PFSK-1 (cell line): ENCODE measurements around the gene NKX1-2.

ENCODE experiments used
- FOXP2 ChIP-seq: optimal IDR thresholded peaks from 2 replicates; pipeline ENCODE3; 2011; ENCODE audit warnings: borderline replicate concordance, control low read depth, inconsistent platforms; ENCODE audit not compliant: insufficient read depth; ENCODE audit errors: extremely low read length, extremely low read depth
- POLR2AphosphoS5 ChIP-seq: IDR thresholded peaks from 2 replicates; pipeline ENCODE4 v1.6.1; 2012; ENCODE audit warnings: low read depth, mild to moderate bottlenecking, control low read depth, low read length, moderate library complexity
- REST ChIP-seq, 2 experiments: IDR thresholded peaks; 2 replicates each; pipeline versions ENCODE4 v1.6.1 to v1.8.0; 2011 to 2012; ENCODE audit warnings: low read depth in 2 of 2, low read length in 2 of 2, control low read depth in 1 of 2, inconsistent platforms in 1 of 2, mild to moderate bottlenecking in 1 of 2, moderate library complexity in 1 of 2; ENCODE audit not compliant: insufficient read depth in 1 of 2
- SIN3A ChIP-seq: IDR thresholded peaks from 2 replicates; pipeline ENCODE4 v1.6.1; 2012; ENCODE audit warnings: mild to moderate bottlenecking, low read length, moderate library complexity, borderline replicate concordance; ENCODE audit not compliant: insufficient read depth
- TAF1 ChIP-seq: IDR thresholded peaks from 2 replicates; pipeline ENCODE4 v1.6.1; 2012; ENCODE audit warnings: low read length, control low read depth, borderline replicate concordance; ENCODE audit not compliant: insufficient read depth

Gene NKX1-2

GRCh38 chr10:124451276-124451675 lies 1.4 kb upstream of the NKX1-2 start:
- no peak for TF ChIP-seq POLR2AphosphoS5
- TF ChIP-seq FOXP2, result no peak
- no peak for TF ChIP-seq TAF1
- no peak for TF ChIP-seq SIN3A
- TF ChIP-seq REST (IDR thresholded peaks at IDR 0.05; ENCODE audit: insufficient read depth in 1 of 2, low read depth in 2 of 2, low read length in 2 of 2), result no peak

DNA sequence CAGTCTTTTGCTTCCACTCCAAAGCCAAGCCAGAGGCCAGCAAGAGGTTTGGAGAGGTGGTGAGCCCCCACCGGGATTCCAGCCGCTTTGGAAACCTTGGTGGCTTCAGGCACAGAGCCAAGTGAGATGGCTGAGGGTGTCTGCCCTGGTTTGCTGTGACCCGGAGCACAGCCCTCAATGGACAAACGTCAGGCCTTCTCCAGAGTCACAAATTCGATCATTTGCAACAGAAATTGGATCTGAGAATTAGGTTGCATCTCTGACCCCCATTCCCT lies 885 bp upstream of the NKX1-2 start:
- no peak for TF ChIP-seq TAF1
- no peak for TF ChIP-seq SIN3A
- no peak for TF ChIP-seq REST (IDR thresholded peaks at IDR 0.05; ENCODE audit: insufficient read depth in 1 of 2, low read depth in 2 of 2, low read length in 2 of 2)
- TF ChIP-seq POLR2AphosphoS5, result no peak
- no peak for TF ChIP-seq FOXP2

DNA sequence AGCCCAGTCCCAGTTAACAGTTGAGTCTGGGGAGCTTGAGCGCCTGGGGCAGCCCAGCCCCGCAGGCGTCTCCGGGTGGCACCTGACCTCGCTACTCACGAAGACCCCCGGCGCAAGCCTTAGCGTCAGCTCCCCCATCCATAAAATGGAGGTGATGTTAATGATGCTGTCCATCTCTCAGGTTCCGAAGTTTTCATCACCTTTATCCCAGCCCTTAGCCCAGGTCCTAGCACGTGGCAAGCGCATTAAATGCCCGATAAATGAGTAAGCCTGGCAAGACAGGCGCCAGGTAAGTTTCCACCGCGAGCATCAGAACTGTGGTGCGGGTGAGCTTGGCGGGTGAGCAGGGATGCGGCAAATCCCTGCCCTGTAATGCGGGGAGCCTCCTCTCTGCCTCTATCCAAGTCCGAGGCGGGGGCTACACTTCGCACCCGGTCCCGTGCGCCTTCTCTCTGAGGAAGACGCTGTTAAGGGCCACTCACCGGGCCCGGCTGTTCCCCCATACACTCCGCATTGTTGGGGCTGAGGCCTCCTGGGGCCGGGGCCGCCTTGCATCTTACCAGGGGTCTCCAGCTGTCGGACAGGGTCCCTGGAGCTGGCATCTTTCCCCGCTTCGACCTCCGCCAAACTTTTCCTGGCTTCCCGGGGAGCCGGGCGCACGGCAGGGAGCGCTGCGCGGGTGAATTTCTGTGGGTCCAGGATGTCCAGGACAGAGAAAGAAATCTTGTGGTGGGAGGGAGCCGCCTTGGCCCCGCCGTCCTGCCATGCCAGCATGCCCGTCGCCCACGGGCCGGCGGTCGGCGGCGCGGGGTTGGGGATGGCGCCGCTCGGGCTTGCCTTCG lies 444 bp downstream of the NKX1-2 start:
- TF ChIP-seq FOXP2 (no peak), POLR2AphosphoS5 (no peak), TAF1 (no peak), SIN3A (no peak)

GRCh38 chr10:124448696-124449169 lies 1.1 kb downstream of the NKX1-2 start:
- no peak for TF ChIP-seq POLR2AphosphoS5
- TF ChIP-seq FOXP2, result no peak
- no peak for TF ChIP-seq REST (IDR thresholded peaks at IDR 0.05; ENCODE audit: insufficient read depth in 1 of 2, low read depth in 2 of 2, low read length in 2 of 2)

DNA sequence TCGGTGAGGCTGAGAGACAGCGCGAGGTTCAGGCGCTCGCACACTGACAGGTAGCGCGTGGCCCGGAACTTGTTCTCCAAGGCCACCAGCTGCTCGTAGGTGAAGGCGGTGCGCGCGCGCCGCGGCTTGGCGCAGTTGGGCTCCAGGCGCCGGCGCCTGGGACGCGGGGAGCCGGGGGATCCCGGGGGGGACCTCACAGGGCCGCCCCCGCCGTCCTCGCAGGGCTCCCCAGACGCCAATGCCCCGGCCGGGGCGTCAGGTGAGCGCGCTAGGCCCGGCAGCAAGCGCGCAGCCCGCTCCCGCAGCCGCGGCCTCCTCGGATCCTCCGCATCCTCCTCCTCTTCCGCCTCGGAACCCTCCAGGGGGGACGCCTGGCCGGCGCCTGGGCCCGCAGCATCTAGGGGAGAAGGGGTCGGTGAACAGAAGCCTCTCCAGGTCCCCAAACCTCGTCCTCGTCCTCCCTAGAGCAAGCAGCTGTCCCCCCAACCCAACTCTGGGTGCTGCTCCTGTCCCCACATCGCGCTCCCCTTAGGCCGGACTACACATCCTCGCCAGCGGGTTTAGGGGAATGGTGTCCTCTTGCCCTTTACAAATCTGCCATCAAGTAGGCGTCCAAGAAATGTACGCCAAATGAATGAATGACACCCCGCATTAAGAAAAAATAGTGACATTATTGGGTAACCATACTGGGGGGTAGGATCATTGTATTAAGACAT lies 1.9 kb downstream of the NKX1-2 start:
- no peak for TF ChIP-seq TAF1
- no peak for TF ChIP-seq SIN3A
- no peak for TF ChIP-seq POLR2AphosphoS5
- no peak for TF ChIP-seq FOXP2
- TF ChIP-seq REST (IDR thresholded peaks at IDR 0.05; ENCODE audit: insufficient read depth in 1 of 2, low read depth in 2 of 2, low read length in 2 of 2), result no peak
